K562 (cell line): ENCODE measurements around the gene NEURL4. TPM values are rescaled to one million over a fixed set of nuclear protein-coding genes. Genes with fewer than 3 reads are reported as not detected.

ENCODE experiments used
- ADNP ChIP-seq: fragments of 200-800 bp; sonication (Bioruptor generic); IDR thresholded peaks from 2 replicates; pipeline ENCODE4 v1.6.1; 2016; ENCODE audit warnings: missing genetic modification characterization, missing compliant biosample characterization
- ARNT ChIP-seq, 2 experiments: fragments of 450-650 bp; IDR thresholded peaks; 2 replicates each; pipeline ENCODE4 v1.6.1; 2016; ENCODE audit warnings: mild to moderate bottlenecking in 1 of 2
- BACH1 ChIP-seq: fragments of 200-800 bp; sonication (Bioruptor generic); IDR thresholded peaks from 2 replicates; pipeline ENCODE4 v1.6.1; 2016; ENCODE audit warnings: missing genetic modification characterization, missing compliant biosample characterization
- CBFA2T3 ChIP-seq: fragments of 450-650 bp; IDR thresholded peaks from 2 replicates; pipeline ENCODE4 v1.6.1; 2017
- CTBP1 ChIP-seq: fragments of 450-650 bp; IDR thresholded peaks from 2 replicates; pipeline ENCODE4 v1.6.1; 2016; ENCODE audit warnings: borderline replicate concordance
- FOXA3 ChIP-seq, 2 experiments: fragments of 450-650 bp in 1 of 2; sonication (generic) in 1 of 2; formaldehyde crosslinking; IDR thresholded peaks in 1 of 2; conservative IDR thresholded peaks in 1 of 2; 2 replicates each; pipeline versions ENCODE4 v1.4.0 to v1.8.0; 2020 to 2022; ENCODE audit warnings: mild to moderate bottlenecking in 2 of 2, missing genetic modification reagents in 1 of 2
- GTF2B ChIP-seq: IDR thresholded peaks from 2 replicates; pipeline ENCODE4 v1.6.1; 2011; ENCODE audit not compliant: insufficient read length; ENCODE audit errors: extremely low read depth
- KLF10 ChIP-seq: fragments of 250-450 bp; sonication (Bioruptor Pico); IDR thresholded peaks from 2 replicates; pipeline ENCODE4 v1.6.1; 2021; ENCODE audit warnings: matching md5 sums
- LARP7 ChIP-seq: fragments of 450-650 bp; IDR thresholded peaks from 2 replicates; pipeline ENCODE4 v1.6.1; 2016
- MBD2 ChIP-seq: sonication (generic); IDR thresholded peaks from 2 replicates; pipeline ENCODE4 v1.6.1; 2016; ENCODE audit warnings: low read depth, borderline replicate concordance
- MCM2 ChIP-seq: fragments of 450-650 bp; IDR thresholded peaks from 2 replicates; pipeline ENCODE4 v1.6.1; 2017; ENCODE audit warnings: low read depth, mild to moderate bottlenecking
- NFRKB ChIP-seq: fragments of 450-650 bp; IDR thresholded peaks from 2 replicates; pipeline ENCODE4 v1.6.1; 2016; ENCODE audit warnings: low read depth
- NONO ChIP-seq, 2 experiments: fragments of 200-400 bp in 1 of 2; fragments of 450-650 bp in 1 of 2; formaldehyde crosslinking in 1 of 2; IDR thresholded peaks; 2 replicates each; pipeline ENCODE4 v1.6.1; 2017; ENCODE audit warnings: low read depth in 2 of 2, mild to moderate bottlenecking in 2 of 2, moderate library complexity in 2 of 2, low read length in 1 of 2
- POLR3A ChIP-seq: IDR thresholded peaks from 2 replicates; pipeline ENCODE4 v1.6.1; 2011; ENCODE audit warnings: borderline replicate concordance, mild to moderate bottlenecking, moderate library complexity; ENCODE audit not compliant: insufficient read length, insufficient read depth; ENCODE audit errors: extremely low read depth
- SETDB1 ChIP-seq: IDR thresholded peaks from one replicate; pipeline ENCODE4 v1.6.1; 2012; ENCODE audit warnings: low read length, control low read depth, inconsistent platforms
- SIRT6 ChIP-seq: IDR thresholded peaks from one replicate; pipeline ENCODE4 v1.6.1; 2012; ENCODE audit warnings: low read depth, mild to moderate bottlenecking, control low read depth, inconsistent platforms, low read length, moderate library complexity
- SMAD4 ChIP-seq: fragments of 250-450 bp; sonication (Bioruptor Pico); conservative IDR thresholded peaks from 2 replicates; pipeline ENCODE4 v1.8.0; 2021; ENCODE audit warnings: inconsistent platforms, mild to moderate bottlenecking, moderate library complexity
- SRSF7 ChIP-seq: fragments of 200-400 bp; formaldehyde crosslinking; optimal IDR thresholded peaks from 2 replicates; pipeline ENCODE3; 2017; ENCODE audit warnings: mild to moderate bottlenecking, low read depth, low read length
- STAT5B ChIP-seq: fragments of 250-450 bp; sonication (Bioruptor Pico); IDR thresholded peaks from 2 replicates; pipeline ENCODE4 v1.8.0; 2021; ENCODE audit warnings: mild to moderate bottlenecking, inconsistent platforms
- XRCC4 ChIP-seq: IDR thresholded peaks from one replicate; pipeline ENCODE4 v1.6.1; 2011; ENCODE audit not compliant: insufficient read depth, insufficient read length; ENCODE audit errors: extremely low read depth
- YBX1 ChIP-seq: fragments of 450-650 bp; IDR thresholded peaks from 2 replicates; pipeline ENCODE4 v1.7.1; 2016; ENCODE audit warnings: mild to moderate bottlenecking
- ZBTB7A ChIP-seq: IDR thresholded peaks from 2 replicates; pipeline ENCODE4 v1.6.1; 2011; ENCODE audit warnings: low read depth, mild to moderate bottlenecking, low read length, moderate library complexity, borderline replicate concordance; ENCODE audit not compliant: control insufficient read depth
- ZC3H8 ChIP-seq: fragments of 450-650 bp; IDR thresholded peaks from 2 replicates; pipeline ENCODE4 v1.6.1; 2017
- ZNF253 ChIP-seq: fragments of 250-450 bp; sonication (Bioruptor Pico); conservative IDR thresholded peaks from 2 replicates; pipeline ENCODE4 v1.6.1; 2021; ENCODE audit warnings: mild to moderate bottlenecking
- ZNF282 ChIP-seq: sonication (generic); formaldehyde crosslinking; IDR thresholded peaks from 2 replicates; pipeline ENCODE4 v1.8.1; 2023; ENCODE audit warnings: missing genetic modification reagents
- polyA plus RNA-seq, 8 experiments: library from polyadenylated mRNA; depleted of rRNA in 4 of 8; stranded (reverse) in 5 of 8; unstranded in 3 of 8; fragments of >200 nt; fragmentation: Nextera tagmentation in 2 of 8; fragmentation: Illumina TruSeq in 1 of 8; extraction: Ambion mirVana in 2 of 8; extraction: Trizol in 1 of 8; gene quantifications; 2 replicates each; pipeline versions ENCODE4 v1.2.1 to v1.2.3, GENCODE V29; 2011 to 2014; ENCODE audit warnings: inconsistent platforms in 1 of 8, missing spikeins in 1 of 8
- total RNA-seq, 7 experiments: library from RNA; depleted of rRNA in 6 of 7; stranded (reverse); fragments of >200 nt in 6 of 7; fragmentation: Illumina TruSeq in 2 of 7; extraction: Trizol in 2 of 7; gene quantifications; 2 replicates each; pipeline versions ENCODE4 v1.2.1 to v1.2.3, GENCODE V29; 2011 to 2021; ENCODE audit warnings: low replicate concordance in 1 of 7
- TF ChIP-seq, protein P1 (sequence below), 2 experiments: IDR thresholded peaks; 2 replicates each; pipeline ENCODE4 v1.6.1; 2012; ENCODE audit warnings: improper control_type of control experiment in 2 of 2, low read depth in 2 of 2, low read length in 2 of 2, borderline replicate concordance in 1 of 2
- TF ChIP-seq, protein P2 (sequence below): fragments of 250-450 bp; sonication (Bioruptor Pico); IDR thresholded peaks from 2 replicates; pipeline ENCODE4 v1.4.0; 2020; ENCODE audit warnings: mild to moderate bottlenecking

NEURL4 gene
- total and polyA plus RNA-seq, 9 of the 15 experiments (the other 6 are each of a cell fraction or from before 2014, with no cell fraction given): 0.08 to 37.4 (median 11.5) TPM

GRCh38 chr17:7281074-7281952 lies 47.8 kb downstream of the NEURL4 start, which contains the start of gene SLC2A4 (continued):
- TF ChIP-seq ZBTB7A: peak; percentile 45
- no peak for TF ChIP-seq GTF2B
- TF ChIP-seq LARP7: no peak
- TF ChIP-seq NONO (IDR thresholded peaks at IDR 0.05; ENCODE audit: low read depth in 2 of 2, low read length in 1 of 2): no peak
- TF ChIP-seq SIRT6: no peak
- TF ChIP-seq ADNP (tag): no peak
- no peak for TF ChIP-seq XRCC4
- TF ChIP-seq ZNF253 (CRISPR knock-in tag): no peak
- TF ChIP-seq ARNT (IDR thresholded peaks at IDR 0.05): no peak
- TF ChIP-seq CTBP1: no peak
- TF ChIP-seq MCM2: no peak
- TF ChIP-seq, protein P1, sequence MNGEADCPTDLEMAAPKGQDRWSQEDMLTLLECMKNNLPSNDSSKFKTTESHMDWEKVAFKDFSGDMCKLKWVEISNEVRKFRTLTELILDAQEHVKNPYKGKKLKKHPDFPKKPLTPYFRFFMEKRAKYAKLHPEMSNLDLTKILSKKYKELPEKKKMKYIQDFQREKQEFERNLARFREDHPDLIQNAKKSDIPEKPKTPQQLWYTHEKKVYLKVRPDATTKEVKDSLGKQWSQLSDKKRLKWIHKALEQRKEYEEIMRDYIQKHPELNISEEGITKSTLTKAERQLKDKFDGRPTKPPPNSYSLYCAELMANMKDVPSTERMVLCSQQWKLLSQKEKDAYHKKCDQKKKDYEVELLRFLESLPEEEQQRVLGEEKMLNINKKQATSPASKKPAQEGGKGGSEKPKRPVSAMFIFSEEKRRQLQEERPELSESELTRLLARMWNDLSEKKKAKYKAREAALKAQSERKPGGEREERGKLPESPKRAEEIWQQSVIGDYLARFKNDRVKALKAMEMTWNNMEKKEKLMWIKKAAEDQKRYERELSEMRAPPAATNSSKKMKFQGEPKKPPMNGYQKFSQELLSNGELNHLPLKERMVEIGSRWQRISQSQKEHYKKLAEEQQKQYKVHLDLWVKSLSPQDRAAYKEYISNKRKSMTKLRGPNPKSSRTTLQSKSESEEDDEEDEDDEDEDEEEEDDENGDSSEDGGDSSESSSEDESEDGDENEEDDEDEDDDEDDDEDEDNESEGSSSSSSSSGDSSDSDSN (IDR thresholded peaks at IDR 0.05; ENCODE audit: borderline replicate concordance in 1 of 2, low read depth in 2 of 2, low read length in 2 of 2): no peak
- no peak for TF ChIP-seq POLR3A
- TF ChIP-seq, protein P2, sequence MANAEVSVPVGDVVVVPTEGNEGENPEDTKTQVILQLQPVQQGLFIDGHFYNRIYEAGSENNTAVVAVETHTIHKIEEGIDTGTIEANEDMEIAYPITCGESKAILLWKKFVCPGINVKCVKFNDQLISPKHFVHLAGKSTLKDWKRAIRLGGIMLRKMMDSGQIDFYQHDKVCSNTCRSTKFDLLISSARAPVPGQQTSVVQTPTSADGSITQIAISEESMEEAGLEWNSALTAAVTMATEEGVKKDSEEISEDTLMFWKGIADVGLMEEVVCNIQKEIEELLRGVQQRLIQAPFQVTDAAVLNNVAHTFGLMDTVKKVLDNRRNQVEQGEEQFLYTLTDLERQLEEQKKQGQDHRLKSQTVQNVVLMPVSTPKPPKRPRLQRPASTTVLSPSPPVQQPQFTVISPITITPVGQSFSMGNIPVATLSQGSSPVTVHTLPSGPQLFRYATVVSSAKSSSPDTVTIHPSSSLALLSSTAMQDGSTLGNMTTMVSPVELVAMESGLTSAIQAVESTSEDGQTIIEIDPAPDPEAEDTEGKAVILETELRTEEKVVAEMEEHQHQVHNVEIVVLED: no peak
- no peak for TF ChIP-seq ZNF282
- TF ChIP-seq MBD2: no peak
- TF ChIP-seq CBFA2T3: no peak
- no peak for TF ChIP-seq ZC3H8
- TF ChIP-seq BACH1 (tag): no peak
- TF ChIP-seq SMAD4 (CRISPR knock-in tag): no peak
- TF ChIP-seq YBX1: no peak
- no peak for TF ChIP-seq NFRKB
- no peak for TF ChIP-seq KLF10 (CRISPR knock-in tag)
- no peak for TF ChIP-seq SETDB1
- no peak for TF ChIP-seq FOXA3 (CRISPR knock-in tag; conservative IDR thresholded peaks at IDR 0.05 in 1 of 2, IDR thresholded peaks at IDR 0.05 in 1 of 2)
- no peak for TF ChIP-seq SRSF7
- no peak for TF ChIP-seq STAT5B (CRISPR knock-in tag)
